RCC 7860 (cell line): ENCODE results near the gene ZCCHC8.
A peak's percentile ranks its signal among the peaks of the same experiment; 100 is the strongest.

Experiments used
- DNase-seq: peaks from one replicate; pipeline ENCODE4 v3.0.0-alpha.2; 2015; ENCODE audit warnings: low spot score
- FAIRE-seq: peaks from 2 replicates; lab custom pipeline; 2012; peaks lifted over from hg19 to GRCh38; lab: Jason Lieb, UNC

The ZCCHC8 gene

GRCh38 chr12:122500685-122501488 lies at the start of gene ZCCHC8:
Gene ZCCHC8 (minus strand): TSS chr12:122500932. CDS start chr12:122500840, 92 bp downstream.
- FAIRE-seq (peak; percentile 83), DNase-seq (peak; percentile 96)

- DNase-seq (no peak), FAIRE-seq (no peak)
Measured at GRCh38 chr12:122547330-122547729, 46.6 kb upstream of the ZCCHC8 start.

GRCh38 chr12:122545855-122546254 lies 45.1 kb upstream of the ZCCHC8 start:
- FAIRE-seq = no peak

GRCh38 chr12:122544537-122544936 lies 43.8 kb upstream of the ZCCHC8 start:
- DNase-seq (no peak), FAIRE-seq (no peak)

More at GRCh38 chr12:122545855-122546254, 45.1 kb upstream of the ZCCHC8 start:
- no peak for DNase-seq

- DNase-seq (no peak), FAIRE-seq (no peak)
Measured at GRCh38 chr12:122538496-122538895, 37.8 kb upstream of the ZCCHC8 start.

GRCh38 chr12:122537021-122537420 lies 36.3 kb upstream of the ZCCHC8 start:
- no peak for FAIRE-seq
- no peak for DNase-seq

GRCh38 chr12:122533856-122534255 lies 33.1 kb upstream of the ZCCHC8 start:
- DNase-seq = no peak
- FAIRE-seq = no peak

GRCh38 chr12:122528992-122529391 lies 28.3 kb upstream of the ZCCHC8 start:
- no peak for DNase-seq
- no peak for FAIRE-seq

- FAIRE-seq (no peak), DNase-seq (no peak)
Measured at GRCh38 chr12:122528582-122528981, 27.9 kb upstream of the ZCCHC8 start.

- no peak for DNase-seq
- no peak for FAIRE-seq
Measured at GRCh38 chr12:122527478-122527944, 26.8 kb upstream of the ZCCHC8 start.

- peak; percentile 95 for FAIRE-seq
- peak; percentile 99 for DNase-seq
Measured at GRCh38 chr12:122526683-122527477, 26.1 kb upstream of the ZCCHC8 start, which contains the start of the genes KNTC1 and RSRC2. Gene KNTC1 (plus strand): TSS chr12:122527249. CDS start chr12:122530064, 2,815 bp downstream. Gene RSRC2 (minus strand): TSS chr12:122526936. CDS start chr12:122526853, 83 bp downstream.

GRCh38 chr12:122523846-122524718 lies 23.4 kb upstream of the ZCCHC8 start:
- DNase-seq (no peak), FAIRE-seq (no peak)

- FAIRE-seq (no peak), DNase-seq (no peak)
Measured at GRCh38 chr12:122523280-122523679, 22.5 kb upstream of the ZCCHC8 start.

- DNase-seq = no peak
- no peak for FAIRE-seq
Measured at GRCh38 chr12:122520676-122521075, 19.9 kb upstream of the ZCCHC8 start.

GRCh38 chr12:122519418-122519817 lies 18.7 kb upstream of the ZCCHC8 start:
- no peak for FAIRE-seq
- DNase-seq = no peak

GRCh38 chr12:122518908-122519307 lies 18.2 kb upstream of the ZCCHC8 start:
- DNase-seq (no peak), FAIRE-seq (no peak)

GRCh38 chr12:122517877-122518276 lies 17.1 kb upstream of the ZCCHC8 start:
- DNase-seq = peak; percentile 95
- peak; percentile 97 for FAIRE-seq

GRCh38 chr12:122516544-122517361 lies 16.0 kb upstream of the ZCCHC8 start:
- DNase-seq (no peak), FAIRE-seq (no peak)

- no peak for DNase-seq
- no peak for FAIRE-seq
Measured at GRCh38 chr12:122515275-122515674, 14.5 kb upstream of the ZCCHC8 start.

GRCh38 chr12:122513660-122514059 lies 12.9 kb upstream of the ZCCHC8 start:
- no peak for FAIRE-seq
- DNase-seq = no peak
